ENCODE data around the gene C1S.

DNA sequence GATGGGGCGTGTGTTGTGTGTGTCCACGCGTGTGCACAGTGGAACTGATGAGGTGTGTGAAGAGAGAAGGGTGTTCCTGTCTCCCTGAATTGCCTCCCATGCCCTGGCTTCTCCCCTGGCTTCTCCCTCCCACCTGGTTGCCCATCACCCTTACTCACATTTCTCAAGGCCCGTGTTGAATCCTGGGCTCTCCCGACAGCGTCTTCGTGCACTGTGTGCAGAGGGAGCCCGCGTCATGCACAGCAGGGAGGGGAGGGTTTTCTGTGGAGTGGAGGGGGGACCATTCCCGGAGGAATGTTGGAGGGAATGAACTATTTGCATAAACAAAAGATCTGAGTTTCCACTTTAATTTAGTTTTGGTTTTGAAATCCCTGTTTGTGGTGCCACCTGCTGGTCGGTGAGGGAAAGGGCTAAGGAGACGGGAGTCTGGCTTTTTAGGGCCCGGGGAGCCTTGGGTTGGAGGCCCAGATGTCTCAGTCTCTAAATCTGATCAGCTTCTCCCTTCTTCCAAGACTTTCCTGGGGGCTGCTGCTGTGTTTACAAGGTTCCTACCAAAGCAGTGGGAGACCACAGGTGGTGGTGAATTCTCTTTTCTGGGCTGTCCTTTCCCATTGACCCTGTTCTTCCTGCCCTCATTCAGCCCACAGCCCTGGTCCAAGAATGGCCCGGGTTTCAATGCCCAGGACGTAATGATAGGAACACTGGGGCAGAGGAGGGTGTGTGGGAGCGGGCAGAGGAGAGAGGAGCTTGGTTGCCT lies 31.9 kb downstream of the C1S start, which contains the start of gene C1R:
- TF ChIP-seq ZNF510 (tag by site-specific recombination; IDR thresholded peaks at IDR 0.05; ENCODE audit: insufficient replicate concordance): no peak
- TF ChIP-seq SP7 (tag by site-specific recombination; IDR thresholded peaks at IDR 0.05): 0 out of 2 replicates have a peak, but pooled peaks have one; percentile 9
- TF ChIP-seq, protein P1, sequence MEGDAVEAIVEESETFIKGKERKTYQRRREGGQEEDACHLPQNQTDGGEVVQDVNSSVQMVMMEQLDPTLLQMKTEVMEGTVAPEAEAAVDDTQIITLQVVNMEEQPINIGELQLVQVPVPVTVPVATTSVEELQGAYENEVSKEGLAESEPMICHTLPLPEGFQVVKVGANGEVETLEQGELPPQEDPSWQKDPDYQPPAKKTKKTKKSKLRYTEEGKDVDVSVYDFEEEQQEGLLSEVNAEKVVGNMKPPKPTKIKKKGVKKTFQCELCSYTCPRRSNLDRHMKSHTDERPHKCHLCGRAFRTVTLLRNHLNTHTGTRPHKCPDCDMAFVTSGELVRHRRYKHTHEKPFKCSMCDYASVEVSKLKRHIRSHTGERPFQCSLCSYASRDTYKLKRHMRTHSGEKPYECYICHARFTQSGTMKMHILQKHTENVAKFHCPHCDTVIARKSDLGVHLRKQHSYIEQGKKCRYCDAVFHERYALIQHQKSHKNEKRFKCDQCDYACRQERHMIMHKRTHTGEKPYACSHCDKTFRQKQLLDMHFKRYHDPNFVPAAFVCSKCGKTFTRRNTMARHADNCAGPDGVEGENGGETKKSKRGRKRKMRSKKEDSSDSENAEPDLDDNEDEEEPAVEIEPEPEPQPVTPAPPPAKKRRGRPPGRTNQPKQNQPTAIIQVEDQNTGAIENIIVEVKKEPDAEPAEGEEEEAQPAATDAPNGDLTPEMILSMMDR (tag by site-specific recombination; IDR thresholded peaks at IDR 0.05): peak; percentile 74
- TF ChIP-seq, protein P2, sequence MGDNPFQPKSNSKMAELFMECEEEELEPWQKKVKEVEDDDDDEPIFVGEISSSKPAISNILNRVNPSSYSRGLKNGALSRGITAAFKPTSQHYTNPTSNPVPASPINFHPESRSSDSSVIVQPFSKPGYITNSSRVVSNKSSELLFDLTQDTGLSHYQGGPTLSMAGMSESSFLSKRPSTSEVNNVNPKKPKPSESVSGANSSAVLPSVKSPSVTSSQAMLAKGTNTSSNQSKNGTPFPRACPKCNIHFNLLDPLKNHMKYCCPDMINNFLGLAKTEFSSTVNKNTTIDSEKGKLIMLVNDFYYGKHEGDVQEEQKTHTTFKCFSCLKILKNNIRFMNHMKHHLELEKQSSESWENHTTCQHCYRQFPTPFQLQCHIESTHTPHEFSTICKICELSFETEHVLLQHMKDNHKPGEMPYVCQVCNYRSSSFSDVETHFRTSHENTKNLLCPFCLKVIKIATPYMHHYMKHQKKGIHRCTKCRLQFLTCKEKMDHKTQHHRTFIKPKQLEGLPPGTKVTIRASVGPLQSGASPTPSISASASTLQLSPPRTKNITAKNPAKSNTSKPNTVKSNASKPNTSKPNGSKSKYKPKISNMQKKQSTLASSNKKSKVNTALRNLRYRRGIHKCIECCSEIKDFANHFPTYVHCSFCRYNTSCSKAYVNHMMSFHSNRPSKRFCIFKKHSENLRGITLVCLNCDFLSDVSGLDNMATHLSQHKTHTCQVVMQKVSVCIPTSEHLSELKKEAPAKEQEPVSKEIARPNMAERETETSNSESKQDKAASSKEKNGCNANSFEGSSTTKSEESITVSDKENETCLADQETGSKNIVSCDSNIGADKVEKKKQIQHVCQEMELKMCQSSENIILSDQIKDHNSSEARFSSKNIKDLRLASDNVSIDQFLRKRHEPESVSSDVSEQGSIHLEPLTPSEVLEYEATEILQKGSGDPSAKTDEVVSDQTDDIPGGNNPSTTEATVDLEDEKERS (tag by site-specific recombination; IDR thresholded peaks at IDR 0.05): no peak
- TF ChIP-seq ZNF423 (tag by site-specific recombination; IDR thresholded peaks at IDR 0.05): no peak
- TF ChIP-seq EGR2 (tag by site-specific recombination; IDR thresholded peaks at IDR 0.05; ENCODE audit: low read depth): no peak
- TF ChIP-seq ZNF585B (tag by site-specific recombination; IDR thresholded peaks at IDR 0.05): no peak

Measured in HEK293 (cell line).